Measurements from ENCODE around the gene HLTF.

DNA sequence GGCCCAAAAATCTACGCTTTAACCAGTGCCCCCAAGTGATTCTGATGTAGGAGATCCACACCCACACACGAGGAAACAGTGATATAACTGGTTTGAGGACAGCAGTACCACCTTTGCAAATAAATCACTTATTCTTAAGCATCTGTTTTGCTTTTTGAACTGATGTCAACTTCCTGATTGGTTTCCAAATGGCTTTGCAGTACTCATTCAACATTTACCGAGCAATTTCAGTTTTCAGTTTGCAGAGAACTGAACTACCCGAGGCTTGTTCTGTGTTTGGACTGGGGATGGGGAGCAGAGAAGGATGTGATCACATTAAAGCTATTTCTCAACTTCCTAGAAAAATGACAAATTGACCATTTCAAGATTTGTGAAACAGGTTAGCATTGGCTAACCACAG is 96.1 kb downstream of the HLTF start:
- TF ChIP-seq MAZ (IDR thresholded peaks at IDR 0.05; ENCODE audit: borderline replicate concordance, low read depth, low read length), result no peak
- TF ChIP-seq, protein P1, sequence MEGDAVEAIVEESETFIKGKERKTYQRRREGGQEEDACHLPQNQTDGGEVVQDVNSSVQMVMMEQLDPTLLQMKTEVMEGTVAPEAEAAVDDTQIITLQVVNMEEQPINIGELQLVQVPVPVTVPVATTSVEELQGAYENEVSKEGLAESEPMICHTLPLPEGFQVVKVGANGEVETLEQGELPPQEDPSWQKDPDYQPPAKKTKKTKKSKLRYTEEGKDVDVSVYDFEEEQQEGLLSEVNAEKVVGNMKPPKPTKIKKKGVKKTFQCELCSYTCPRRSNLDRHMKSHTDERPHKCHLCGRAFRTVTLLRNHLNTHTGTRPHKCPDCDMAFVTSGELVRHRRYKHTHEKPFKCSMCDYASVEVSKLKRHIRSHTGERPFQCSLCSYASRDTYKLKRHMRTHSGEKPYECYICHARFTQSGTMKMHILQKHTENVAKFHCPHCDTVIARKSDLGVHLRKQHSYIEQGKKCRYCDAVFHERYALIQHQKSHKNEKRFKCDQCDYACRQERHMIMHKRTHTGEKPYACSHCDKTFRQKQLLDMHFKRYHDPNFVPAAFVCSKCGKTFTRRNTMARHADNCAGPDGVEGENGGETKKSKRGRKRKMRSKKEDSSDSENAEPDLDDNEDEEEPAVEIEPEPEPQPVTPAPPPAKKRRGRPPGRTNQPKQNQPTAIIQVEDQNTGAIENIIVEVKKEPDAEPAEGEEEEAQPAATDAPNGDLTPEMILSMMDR (conservative IDR thresholded peaks at IDR 0.05; ENCODE audit: low read depth, low read length), result no peak
- no peak for TF ChIP-seq MAFK (IDR thresholded peaks at IDR 0.05; ENCODE audit: low read depth, low read length)
- TF ChIP-seq RAD21 (IDR thresholded peaks at IDR 0.05; ENCODE audit: low read length), result no peak
- no peak for TF ChIP-seq POLR2A (IDR thresholded peaks at IDR 0.05; ENCODE audit: low read depth, low read length)

Data from IMR-90 (cell line).